Epithelial cell of esophagus (primary cell): ENCODE measurements around the gene NEK11.
A peak's percentile ranks its signal among the peaks of the same experiment; 100 is the strongest.

Source experiments
- DNase-seq: peaks from one replicate; pipeline ENCODE4 v3.0.0; 2010; ENCODE audit warnings: low read depth
- H3K4me3 ChIP-seq: 2 replicates; pipeline ENCODE4 v1.5.1; 2011; ENCODE audit warnings: mild to moderate bottlenecking, low read length, control low read depth
- CTCF ChIP-seq: IDR thresholded peaks from 2 replicates; pipeline ENCODE4 v1.5.1; 2011; ENCODE audit warnings: low read depth, mild to moderate bottlenecking, low read length, control low read depth, inconsistent platforms; ENCODE audit not compliant: insufficient read depth; ENCODE audit errors: missing control alignments

Gene NEK11

GRCh38 chr3:131238496-131238895, 211.8 kb downstream of the NEK11 start:
- no peak overlapping the region for H3K4me3 ChIP-seq
- no peak for DNase-seq
- no peak for TF ChIP-seq CTCF

- no peak overlapping the region for H3K4me3 ChIP-seq
- TF ChIP-seq CTCF, result no peak
Measured at GRCh38 chr3:131239267-131239666, 212.6 kb downstream of the NEK11 start.

GRCh38 chr3:131242201-131242600, 215.5 kb downstream of the NEK11 start:
- H3K4me3 ChIP-seq, result no peak overlapping the region
- peak; percentile 10 for DNase-seq
- peak; percentile 15 for TF ChIP-seq CTCF

More at GRCh38 chr3:131239267-131239666, 212.6 kb downstream of the NEK11 start:
- no peak for DNase-seq

GRCh38 chr3:131250466-131250865, 223.8 kb downstream of the NEK11 start:
- no peak overlapping the region for H3K4me3 ChIP-seq
- TF ChIP-seq CTCF, result no peak
- no peak for DNase-seq

- DNase-seq, result no peak
- no peak for TF ChIP-seq CTCF
- no peak overlapping the region for H3K4me3 ChIP-seq
Measured at GRCh38 chr3:131260525-131260924, 233.8 kb downstream of the NEK11 start.

GRCh38 chr3:131261104-131261503, 234.4 kb downstream of the NEK11 start:
- no peak overlapping the region for H3K4me3 ChIP-seq
- DNase-seq, result no peak
- TF ChIP-seq CTCF, result no peak

- no peak overlapping the region for H3K4me3 ChIP-seq
- DNase-seq, result no peak
- no peak for TF ChIP-seq CTCF
Measured at GRCh38 chr3:131275556-131275955, 248.9 kb downstream of the NEK11 start.
